H9 (cell line): ENCODE data around the gene ARVCF. TPM values are rescaled to one million over a fixed set of nuclear protein-coding genes. Genes with fewer than 3 reads are reported as not detected.

Source experiments
- DNase-seq: peaks from one replicate; pipeline ENCODE4 v3.0.0-alpha.2; 2017
- H2AFZ ChIP-seq: one replicate; pipeline ENCODE4 v1.6.1; 2013; ENCODE audit warnings: mild to moderate bottlenecking, low read length, control low read depth, moderate library complexity
- H2AK5ac ChIP-seq: 2 replicates; pipeline ENCODE4 v1.6.1; 2013; ENCODE audit warnings: low read length, control low read depth, mixed read lengths; ENCODE audit not compliant: insufficient read length
- H2BK120ac ChIP-seq: one replicate; pipeline ENCODE4 v1.6.1; 2013; ENCODE audit warnings: low read depth, mild to moderate bottlenecking, low read length, control low read depth, inconsistent platforms; ENCODE audit not compliant: poor library complexity, severe bottlenecking
- H2BK12ac ChIP-seq: 2 replicates; pipeline ENCODE4 v1.6.1; 2013; ENCODE audit warnings: low read length, control low read depth, mixed read lengths, low read depth; ENCODE audit not compliant: insufficient read length
- H2BK15ac ChIP-seq: 2 replicates; pipeline ENCODE4 v1.6.1; 2013; ENCODE audit warnings: low read depth, low read length, control low read depth
- H2BK20ac ChIP-seq: one replicate; pipeline ENCODE4 v1.6.1; 2013; ENCODE audit warnings: low read depth, mild to moderate bottlenecking, low read length, control low read depth, inconsistent platforms; ENCODE audit not compliant: poor library complexity, severe bottlenecking
- H2BK5ac ChIP-seq: 2 replicates; pipeline ENCODE4 v1.6.1; 2013; ENCODE audit warnings: low read length, control low read depth, mixed read lengths; ENCODE audit not compliant: insufficient read length
- H3K14ac ChIP-seq: 2 replicates; pipeline ENCODE4 v1.6.1; 2013; ENCODE audit warnings: low read length, control low read depth; ENCODE audit not compliant: insufficient read depth
- H3K18ac ChIP-seq: 2 replicates; pipeline ENCODE4 v1.6.1; 2013; ENCODE audit warnings: low read depth, mild to moderate bottlenecking, mixed read lengths, low read length, control low read depth; ENCODE audit not compliant: insufficient read length
- H3K23ac ChIP-seq: 2 replicates; pipeline ENCODE4 v1.6.1; 2013; ENCODE audit warnings: low read length, control low read depth, mixed read lengths, low read depth; ENCODE audit not compliant: insufficient read length
- H3K23me2 ChIP-seq: 2 replicates; pipeline ENCODE4 v1.6.1; 2013; ENCODE audit warnings: low read depth, mild to moderate bottlenecking, mixed read lengths, low read length, control low read depth; ENCODE audit not compliant: insufficient read length, poor library complexity, severe bottlenecking
- H3K27ac ChIP-seq: 2 replicates; pipeline ENCODE4 v1.5.1; 2013; ENCODE audit warnings: low read length, control low read depth, mixed read lengths, low read depth; ENCODE audit not compliant: insufficient read length
- H3K27me3 ChIP-seq: 2 replicates; pipeline ENCODE4 v1.6.1; 2013; ENCODE audit warnings: low read length, control low read depth, inconsistent platforms; ENCODE audit not compliant: insufficient read depth
- H3K4ac ChIP-seq: 2 replicates; pipeline ENCODE4 v1.6.1; 2013; ENCODE audit warnings: low read depth, mild to moderate bottlenecking, control low read depth, inconsistent platforms, low read length, moderate library complexity
- H3K4me1 ChIP-seq: 2 replicates; pipeline ENCODE4 v1.6.1; 2013; ENCODE audit warnings: low read length, control low read depth, inconsistent platforms; ENCODE audit not compliant: insufficient read depth
- H3K4me2 ChIP-seq: 2 replicates; pipeline ENCODE4 v1.6.1; 2013; ENCODE audit warnings: low read length, control low read depth, mixed read lengths; ENCODE audit not compliant: insufficient read length, insufficient read depth
- H3K56ac ChIP-seq: 2 replicates; pipeline ENCODE4 v1.6.1; 2013; ENCODE audit warnings: low read depth, mild to moderate bottlenecking, mixed read lengths, low read length, control low read depth; ENCODE audit not compliant: insufficient read length
- H3K79me1 ChIP-seq: 2 replicates; pipeline ENCODE4 v1.6.1; 2013; ENCODE audit warnings: low read depth, mild to moderate bottlenecking, moderate library complexity, low read length, control low read depth, inconsistent platforms; ENCODE audit not compliant: insufficient read depth, poor library complexity, severe bottlenecking
- H3K79me2 ChIP-seq: 2 replicates; pipeline ENCODE4 v1.6.1; 2013; ENCODE audit warnings: low read length, control low read depth, inconsistent platforms; ENCODE audit not compliant: insufficient read depth
- H3K9ac ChIP-seq: 2 replicates; pipeline ENCODE4 v1.6.1; 2013; ENCODE audit warnings: low read length, control low read depth, mixed read lengths; ENCODE audit not compliant: insufficient read length; ENCODE audit errors: extremely low read depth
- H3K9me3 ChIP-seq: one replicate; pipeline ENCODE4 v1.6.1; 2013; ENCODE audit warnings: low read depth, low read length, inconsistent platforms; ENCODE audit not compliant: control insufficient read depth
- H3T11ph ChIP-seq: one replicate; pipeline ENCODE4 v1.6.1; 2013; ENCODE audit warnings: mild to moderate bottlenecking, low read length, control low read depth, inconsistent platforms
- H4K20me1 ChIP-seq: one replicate; pipeline ENCODE4 v1.6.1; 2013; ENCODE audit not compliant: control insufficient read depth, insufficient read length, insufficient read depth
- H4K5ac ChIP-seq: 2 replicates; pipeline ENCODE4 v1.6.1; 2013; ENCODE audit warnings: low read depth, mild to moderate bottlenecking, mixed read lengths, low read length, control low read depth; ENCODE audit not compliant: insufficient read length
- H4K8ac ChIP-seq: replicated peaks from 2 replicates; pipeline ENCODE4 v1.6.1; 2013; ENCODE audit warnings: low read length, control low read depth, mixed read lengths, low read depth; ENCODE audit not compliant: insufficient read length
- H4K91ac ChIP-seq: 2 replicates; pipeline ENCODE4 v1.6.1; 2013; ENCODE audit warnings: low read depth, mild to moderate bottlenecking, moderate library complexity, mixed read lengths, low read length, control low read depth; ENCODE audit not compliant: insufficient read length
- H3K27ac Mint-ChIP-seq, 3 experiments: 2 replicates in 2 of 3; 3 replicates in 1 of 3; pipeline ENCODE4 v1.8.0; 2020 to 2021; ENCODE audit warnings: mixed read lengths in 3 of 3, mild to moderate bottlenecking in 1 of 3, moderate library complexity in 1 of 3
- H3K27me3 Mint-ChIP-seq: 2 replicates; pipeline ENCODE4 v1.8.0; 2021; ENCODE audit warnings: low read depth, mild to moderate bottlenecking, moderate library complexity, mixed read lengths
- H3K36me3 Mint-ChIP-seq, 3 experiments: 2 replicates in 2 of 3; 3 replicates in 1 of 3; pipeline ENCODE4 v1.8.0; 2020 to 2021; ENCODE audit warnings: low read depth in 3 of 3, mixed read lengths in 3 of 3; ENCODE audit not compliant: insufficient read depth in 1 of 3
- H3K4me1 Mint-ChIP-seq, 2 experiments: 2 replicates each; pipeline ENCODE4 v1.8.0; 2020; ENCODE audit warnings: mixed read lengths in 2 of 2
- H3K4me3 Mint-ChIP-seq, 2 experiments: 2 replicates in 1 of 2; 3 replicates in 1 of 2; pipeline ENCODE4 v1.8.0; 2020 to 2021; ENCODE audit warnings: mild to moderate bottlenecking in 2 of 2, mixed read lengths in 2 of 2, moderate library complexity in 1 of 2
- H3K9me3 Mint-ChIP-seq, 2 experiments: 2 replicates in 1 of 2; 3 replicates in 1 of 2; pipeline ENCODE4 v1.8.0; 2020; ENCODE audit warnings: mild to moderate bottlenecking in 2 of 2, mixed read lengths in 2 of 2, moderate library complexity in 1 of 2
- CTCF ChIP-seq: fragments of 200-600 bp; sonication (generic); conservative IDR thresholded peaks from 3 replicates; pipeline ENCODE4 v1.8.0; 2021; ENCODE audit warnings: antibody characterized with exemption, mild to moderate bottlenecking
- WGBS: extraction: QIAGEN DNeasy Blood & Tissue Kit; methylation state at CpG from one replicate; pipeline ENCODE4 v1.1.7; 2013; ENCODE audit warnings: missing lambda C conversion rate, low lambda C conversion rate, mixed read lengths; ENCODE audit not compliant: insufficient read length; ENCODE audit errors: extremely low coverage; 5-methylcytosine and 5-hydroxymethylcytosine counted together
- total RNA-seq: library from RNA; stranded (reverse); gene quantifications from 2 replicates; pipeline ENCODE4 v1.2.1, GENCODE V29; 2021

ARVCF gene
- total RNA-seq, 1 experiment from 2014 or later: 40.7 TPM

DNA sequence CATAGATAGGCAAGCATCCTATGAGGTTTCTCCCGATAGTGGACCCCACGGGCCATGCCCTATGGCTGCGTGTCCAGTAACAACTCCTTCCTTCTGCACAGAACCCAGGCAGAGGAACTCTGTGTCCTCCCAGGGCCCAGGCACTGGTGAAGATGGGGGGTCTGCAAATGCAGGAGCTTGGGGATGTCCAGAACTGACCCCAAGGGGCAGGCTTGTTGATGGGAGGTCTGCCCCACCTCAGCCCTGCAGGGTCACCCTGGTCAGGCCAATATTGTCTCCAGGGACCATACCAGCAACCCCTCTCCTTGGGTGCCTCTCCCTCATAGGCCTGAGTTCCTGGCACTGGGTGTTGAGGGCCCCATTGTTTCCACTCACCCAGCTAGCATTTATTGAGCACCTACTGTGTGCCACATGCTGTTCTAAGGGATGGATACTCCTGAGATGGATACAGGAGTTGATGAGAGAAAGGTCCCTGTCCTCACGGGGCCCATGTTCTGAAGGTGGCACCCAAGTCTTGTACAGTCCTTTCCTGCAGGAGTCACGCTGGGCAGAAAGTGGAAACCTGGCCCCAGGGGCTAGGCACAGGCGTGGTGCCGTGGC is 48.7 kb downstream of the ARVCF start:
- no peaks in the 10 kb centered on the region for H3K79me2 ChIP-seq
- H4K8ac ChIP-seq: no peak overlapping the region
- Mint-ChIP-seq H3K9me3 (no peaks in the 10 kb centered on the region), H3K27ac (no peak overlapping the region), H3K4me1 (peaks cover 11% of the 10 kb centered on the region in 2 experiments), H3K36me3 (peaks cover 4 to 37% (median 35%) of the 10 kb centered on the region in 3 experiments), H3K27me3 (no peaks in the 10 kb centered on the region; the same call in 1 of the 2 replicates), H3K4me3 (no peak overlapping the region)
- H4K20me1 ChIP-seq: no peaks in the 10 kb centered on the region
- no peak overlapping the region for H2AFZ ChIP-seq
- no peak overlapping the region for H3T11ph ChIP-seq
- H3K9ac ChIP-seq: no peak overlapping the region
- H2AK5ac ChIP-seq: no peak overlapping the region
- H3K79me1 ChIP-seq: no peaks in the 10 kb centered on the region
- H3K4me2 ChIP-seq: no peak overlapping the region
- no peak for DNase-seq
- no peak overlapping the region for H3K27ac ChIP-seq
- H2BK120ac ChIP-seq: no peak overlapping the region
- H4K5ac ChIP-seq: no peak overlapping the region
- TF ChIP-seq CTCF: no peak
- no peak overlapping the region for H3K14ac ChIP-seq
- H2BK15ac ChIP-seq: no peak overlapping the region
- no peaks in the 10 kb centered on the region for H3K9me3 ChIP-seq
- H3K18ac ChIP-seq: no peak overlapping the region
- no peak overlapping the region for H3K4ac ChIP-seq
- no peaks in the 10 kb centered on the region; the same call in 1 of the 2 replicates for H3K4me1 ChIP-seq
- no peaks in the 10 kb centered on the region for H3K23me2 ChIP-seq
- H4K91ac ChIP-seq: no peak overlapping the region
- H3K23ac ChIP-seq: no peak overlapping the region
- H2BK12ac ChIP-seq: no peak overlapping the region
- H2BK5ac ChIP-seq: no peak overlapping the region
- no CpG with 5 or more reads among the region's 7 CpGs for WGBS
- H3K27me3 ChIP-seq: no peaks in the 10 kb centered on the region
- no peak overlapping the region for H3K56ac ChIP-seq
- no peak overlapping the region for H2BK20ac ChIP-seq
